ENCODE data around the gene TLN1.

TLN1 gene

GRCh38 chr9:35732185-35732799, at the start of gene TLN1, which contains the start of gene CREB3:
TLN1 (minus strand) TSS chr9:35732195; CDS start chr9:35725694, 6,501 bp downstream.
CREB3 (plus strand) TSS chr9:35732666; CDS start chr9:35732773, 107 bp downstream.
- DNase-seq = peak; percentile 99

- no peak for DNase-seq
These were observed 49.1 kb upstream of the TLN1 start for GRCh38 chr9:35781066-35781465.

DNA sequence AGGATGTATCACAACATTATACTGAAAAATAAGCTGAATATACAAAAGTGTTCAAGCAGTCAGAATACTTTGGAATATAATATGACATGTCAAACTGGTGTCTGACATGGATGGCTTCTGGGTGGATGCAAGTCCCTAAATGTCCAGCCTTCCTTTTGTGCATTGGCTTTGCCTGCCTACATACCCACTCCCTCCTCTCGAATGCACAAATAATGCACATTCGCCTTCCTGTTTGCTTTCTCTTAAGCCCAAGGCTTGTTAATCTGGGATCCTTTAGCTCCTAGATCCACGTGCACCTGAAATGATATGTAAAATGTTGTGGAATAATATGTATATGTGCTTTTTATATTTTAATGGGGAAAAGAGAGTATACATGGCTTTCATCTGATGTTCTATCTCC, 46.5 kb upstream of the TLN1 start:
- no peak for DNase-seq

- no peak for DNase-seq
These were observed 44.0 kb upstream of the TLN1 start for GRCh38 chr9:35776018-35776417.

DNA sequence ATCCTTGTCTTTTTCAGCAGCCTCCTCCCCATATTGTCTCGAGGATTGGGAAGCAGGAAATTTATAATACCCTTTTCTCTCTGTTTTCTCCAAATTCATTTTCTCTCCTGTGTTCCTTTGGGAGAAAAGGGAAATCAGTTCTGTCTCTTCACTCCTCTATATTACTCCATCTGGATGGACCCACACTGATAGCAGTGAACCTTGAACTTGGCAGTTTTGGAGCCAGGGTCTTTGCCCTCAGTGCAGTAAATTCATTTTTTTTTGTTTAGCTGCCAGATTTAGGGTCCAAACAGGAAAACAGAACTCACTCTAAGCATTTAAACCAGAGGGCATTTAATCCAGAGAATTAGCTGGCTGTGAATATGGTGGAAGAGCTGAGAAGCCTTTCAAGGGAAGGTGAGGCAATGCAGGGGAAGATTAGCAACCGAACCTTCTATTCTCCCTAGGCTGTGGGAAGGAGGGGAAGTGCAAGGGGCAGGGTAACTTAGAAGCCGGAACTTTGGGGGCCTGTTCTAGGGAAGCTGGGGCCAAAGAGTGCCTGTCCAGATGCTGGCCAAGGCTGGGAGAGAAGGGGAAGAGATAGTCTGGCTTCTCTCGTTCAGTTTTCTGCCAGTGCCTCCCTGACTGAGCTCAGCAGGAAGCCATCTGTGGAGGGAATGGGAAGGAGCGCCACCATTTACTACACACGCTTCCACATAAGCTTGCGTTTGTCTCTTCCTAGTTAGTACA, 43.1 kb upstream of the TLN1 start:
- no peak for DNase-seq

GRCh38 chr9:35771943-35772342, 39.9 kb upstream of the TLN1 start:
- DNase-seq = no peak

DNA sequence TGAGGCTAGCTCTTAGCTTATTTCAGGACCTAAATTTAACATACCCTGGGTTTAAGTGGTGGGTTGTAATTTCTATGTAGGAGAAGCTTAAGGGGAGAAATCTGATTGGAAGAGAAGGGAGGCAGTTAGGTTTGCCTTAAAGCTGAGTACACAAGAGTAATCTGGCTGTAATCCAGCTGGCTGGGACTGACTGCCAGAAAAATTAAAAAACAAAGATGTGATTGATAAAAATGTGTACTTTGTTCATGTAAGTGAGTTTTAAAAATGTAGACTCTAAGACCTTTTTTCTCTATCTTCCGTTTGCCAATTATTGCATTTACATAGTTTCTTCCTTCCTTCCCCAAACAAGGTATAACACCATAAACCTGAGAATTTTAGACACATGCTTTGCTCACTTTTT, 39.5 kb upstream of the TLN1 start:
- no peak for DNase-seq

- DNase-seq = no peak
These were observed 39.1 kb upstream of the TLN1 start for GRCh38 chr9:35771075-35771433.

DNA sequence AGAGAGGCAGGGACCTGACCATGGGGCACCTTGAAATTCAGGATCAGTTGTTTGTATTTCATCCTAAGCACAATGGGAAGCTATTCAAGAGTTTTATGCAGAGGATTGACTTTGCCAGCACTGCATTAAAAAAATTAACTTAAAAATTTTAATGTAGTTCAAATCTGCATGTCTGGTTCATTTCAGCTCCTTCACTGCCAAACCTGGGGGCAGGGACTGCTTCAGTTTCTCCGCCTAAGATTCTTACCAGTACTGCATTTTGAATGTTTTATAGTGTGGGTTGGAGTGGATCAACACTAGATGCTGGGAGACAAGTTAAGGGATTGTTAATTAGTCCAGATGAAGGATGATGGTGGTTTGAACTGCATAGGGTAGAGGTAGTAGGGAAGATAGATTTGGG, 37.8 kb upstream of the TLN1 start:
- no peak for DNase-seq

DNA sequence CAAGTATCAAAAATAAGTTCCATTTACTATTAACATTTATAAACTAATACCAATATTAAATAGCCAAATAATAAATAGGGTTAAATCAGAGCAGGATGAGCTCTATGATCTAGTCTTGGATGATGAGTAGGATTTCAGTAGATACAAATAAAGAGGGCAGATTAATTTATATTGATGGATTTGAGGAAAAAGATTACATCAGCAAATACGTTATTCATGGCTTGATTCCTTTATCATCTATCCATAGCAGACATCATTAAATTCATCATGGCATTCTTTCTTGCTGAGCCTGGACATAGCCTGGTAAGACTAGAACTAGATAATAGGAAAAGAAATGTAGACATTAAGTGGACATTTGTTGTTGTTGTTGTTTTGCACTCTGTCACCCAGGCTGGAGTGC, 35.5 kb upstream of the TLN1 start:
- no peak for DNase-seq

GRCh38 chr9:35766997-35767396, 35.0 kb upstream of the TLN1 start:
- no peak for DNase-seq

- DNase-seq = no peak
These were observed 31.8 kb upstream of the TLN1 start for GRCh38 chr9:35763803-35764202.

DNA sequence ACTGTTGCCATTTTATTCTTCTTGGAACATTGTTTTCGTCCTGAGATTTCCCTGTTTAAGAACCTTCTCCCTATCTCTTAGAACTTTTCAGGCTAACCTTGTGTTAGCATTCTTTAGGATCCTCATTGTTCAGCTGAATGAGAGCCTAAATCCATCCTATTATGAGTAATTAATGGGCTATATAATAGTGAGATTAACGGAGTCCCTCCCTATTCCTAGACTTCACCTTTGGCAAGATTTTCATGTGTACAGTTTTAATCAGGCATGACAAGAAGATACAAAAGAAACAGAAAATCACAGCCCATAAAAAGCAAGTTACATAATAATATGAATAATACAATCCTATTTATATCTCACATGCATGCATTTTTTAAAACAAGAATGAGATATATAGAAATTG, 31.2 kb upstream of the TLN1 start:
- DNase-seq = no peak

DNA sequence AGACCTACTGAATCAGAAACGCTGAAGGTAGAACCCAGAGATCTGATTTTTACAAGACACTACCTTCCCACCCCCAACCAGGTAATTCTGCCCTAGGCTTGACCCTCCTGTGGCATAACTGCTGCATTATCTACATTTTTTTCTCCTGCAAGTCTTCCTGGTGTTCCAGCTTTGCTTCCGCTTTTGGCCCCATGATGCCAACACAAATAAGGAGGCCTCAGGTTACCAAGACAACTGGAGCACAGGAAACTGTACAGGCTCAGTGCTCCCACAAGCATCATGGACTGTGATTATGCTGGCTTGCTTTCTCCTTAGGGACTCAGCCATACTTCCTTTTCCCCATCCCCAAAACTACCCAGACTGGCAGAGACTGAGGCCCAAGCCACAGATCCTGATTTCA, 28.7 kb upstream of the TLN1 start:
- peak; percentile 24 for DNase-seq

GRCh38 chr9:35759795-35760194, 27.8 kb upstream of the TLN1 start:
- DNase-seq = no peak

GRCh38 chr9:35758475-35759050, 26.6 kb upstream of the TLN1 start:
- DNase-seq = no peak

DNA sequence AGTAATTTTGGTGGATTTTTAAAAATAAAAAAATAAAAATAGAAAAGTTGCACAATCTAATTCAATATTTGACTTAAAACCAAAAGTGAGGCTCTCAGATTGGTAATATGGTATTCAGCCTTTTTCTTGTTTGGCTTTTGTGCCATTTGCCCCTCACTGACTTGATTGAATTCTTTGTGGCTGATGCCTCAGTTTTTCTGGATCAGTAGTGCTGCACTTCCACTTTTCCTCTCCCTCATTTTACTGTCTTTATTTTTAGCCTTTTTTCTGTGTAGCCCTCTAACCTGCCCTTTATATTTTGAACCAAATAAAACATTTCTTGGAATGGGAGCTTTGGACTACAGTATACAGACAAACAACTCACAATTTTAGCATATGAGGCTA, 25.9 kb upstream of the TLN1 start:
- DNase-seq = no peak

GRCh38 chr9:35757226-35757891, 25.4 kb upstream of the TLN1 start:
- DNase-seq = no peak

- no peak for DNase-seq
These were observed 24.6 kb upstream of the TLN1 start for GRCh38 chr9:35756275-35757225.

DNA sequence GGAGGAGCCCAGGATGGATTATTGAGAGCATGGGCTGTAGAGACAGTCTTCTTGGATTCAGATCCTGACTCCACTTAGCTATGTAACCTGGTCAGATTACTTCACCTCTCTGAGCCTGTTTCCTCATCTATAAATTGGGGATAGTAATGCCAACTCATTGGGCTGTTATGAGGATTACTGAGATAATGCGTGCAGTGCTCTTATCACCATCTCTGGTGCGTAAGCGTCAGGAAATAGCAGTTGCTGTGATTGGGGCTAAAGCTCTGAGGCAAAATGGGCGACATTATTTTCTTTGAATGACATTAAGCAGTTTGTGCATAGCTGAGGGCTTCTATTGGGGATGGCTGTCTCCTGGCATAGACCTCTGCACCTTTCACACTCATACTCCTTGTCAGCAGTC, 23.1 kb upstream of the TLN1 start:
- DNase-seq = no peak

- no peak for DNase-seq
These were observed 22.3 kb upstream of the TLN1 start, which contains the start of gene MSMP for GRCh38 chr9:35754264-35754663. MSMP (minus strand) TSS chr9:35754276; CDS start chr9:35754129, 147 bp downstream.

DNA sequence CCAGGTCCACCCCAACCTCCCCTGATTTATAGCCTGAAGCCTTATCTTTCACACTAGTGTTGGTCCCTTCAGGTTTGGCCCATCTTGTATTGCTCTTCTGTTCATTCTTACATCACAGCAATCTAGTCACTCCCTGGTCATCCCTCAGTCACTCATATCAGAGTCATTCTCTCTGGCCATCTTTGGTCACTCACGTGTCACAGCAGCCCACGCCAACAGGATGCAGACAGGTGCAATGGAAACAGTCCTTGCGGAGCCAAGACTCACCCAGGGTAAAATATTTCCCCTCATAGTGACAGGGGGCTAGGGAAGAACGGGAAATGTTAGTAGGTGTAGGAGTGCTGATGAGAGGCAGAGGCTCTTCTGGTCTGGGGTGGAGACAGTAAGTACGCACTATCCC, 21.5 kb upstream of the TLN1 start:
- no peak for DNase-seq

DNA sequence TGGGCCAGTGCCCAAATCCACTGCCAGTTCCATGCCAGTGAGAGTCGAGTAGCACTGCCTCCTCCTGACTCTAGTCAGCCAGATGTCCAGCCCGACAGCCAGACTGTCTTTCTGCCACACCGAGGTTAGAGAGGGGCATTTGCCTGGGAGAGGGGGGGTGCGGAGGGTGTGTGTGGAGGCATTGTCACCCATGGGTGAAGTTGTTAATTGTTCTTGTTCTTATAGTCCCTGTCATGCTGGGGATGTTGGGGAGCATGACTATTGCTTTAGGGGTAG, 18.2 kb upstream of the TLN1 start:
- no peak for DNase-seq

All from fibroblast of upper back skin (primary cell).